Panc1 (cell line): ENCODE data around the gene CD226. TPM values are rescaled to one million over a fixed set of nuclear protein-coding genes. Genes with fewer than 3 reads are reported as not detected.

Experiments used
- ATAC-seq: fragments of 200-7000 bp; cut with Tn5 transposase; 2 replicates; pipeline ENCODE4 v1.9.1; 2020; ENCODE audit warnings: mild to moderate bottlenecking, moderate library complexity
- BruUV-seq: library from RNA; stranded (reverse); fragments of 400-500 nt; replicated peaks from 2 replicates; lab custom pipeline; 2021; lab: Mats Ljungman, UMichigan
- CTCF ChIA-PET: fragments of 300-600 bp; sonication (Branson Sonifier 250); formaldehyde crosslinking; loops from one replicate; lab custom pipeline; 2022; ENCODE audit warnings: antibody characterized with exemption; lab: Charles Lee
- POLR2A ChIA-PET: fragments of 300-600 bp; sonication (Branson Sonifier 250); formaldehyde crosslinking; loops from one replicate; lab custom pipeline; 2022; ENCODE audit warnings: antibody characterized with exemption; lab: Charles Lee
- DNase-seq: peaks from one replicate; pipeline ENCODE4 v3.0.0-alpha.2; 2010; ENCODE audit warnings: low read depth, low spot score
- H3K27ac ChIP-seq: 2 replicates; pipeline ENCODE4 v1.5.1; 2011; ENCODE audit warnings: mild to moderate bottlenecking, low read length, inconsistent platforms
- H3K27me3 ChIP-seq: fragments of 200-500 bp; sonication (Bioruptor generic); 2 replicates; pipeline ENCODE4 v1.6.0; 2014; ENCODE audit warnings: low read length, inconsistent platforms; ENCODE audit not compliant: control insufficient read depth, insufficient read depth
- H3K36me3 ChIP-seq: fragments of 200-500 bp; sonication (Bioruptor generic); 2 replicates; pipeline ENCODE4 v1.5.1; 2014; ENCODE audit warnings: inconsistent platforms, mild to moderate bottlenecking, low read length, moderate library complexity; ENCODE audit not compliant: control insufficient read depth, insufficient read depth
- H3K4me1 ChIP-seq: 2 replicates; pipeline ENCODE4 v1.5.1; 2011; ENCODE audit warnings: inconsistent platforms, mild to moderate bottlenecking, low read length, moderate library complexity; ENCODE audit not compliant: control insufficient read depth, insufficient read depth
- H3K4me3 ChIP-seq, 2 experiments: 2 replicates each; pipeline ENCODE4 v1.5.1; 2011 to 2012; ENCODE audit warnings: low read depth in 2 of 2, low read length in 2 of 2, mild to moderate bottlenecking in 2 of 2, inconsistent platforms in 1 of 2, moderate library complexity in 1 of 2
- H3K9me3 ChIP-seq: fragments of 200-500 bp; sonication (Bioruptor generic); 2 replicates; pipeline ENCODE4 v1.5.1; 2014; ENCODE audit warnings: low read depth, mild to moderate bottlenecking, inconsistent platforms, low read length, moderate library complexity; ENCODE audit not compliant: control insufficient read depth, insufficient read depth
- CTCF ChIP-seq: fragments of 450-650 bp; IDR thresholded peaks from 2 replicates; pipeline ENCODE4 v1.5.1; 2017; ENCODE audit warnings: mild to moderate bottlenecking
- POLR2AphosphoS5 ChIP-seq: IDR thresholded peaks from 2 replicates; pipeline ENCODE4 v1.6.1; 2012; ENCODE audit warnings: mild to moderate bottlenecking, low read depth, low read length, moderate library complexity
- REST ChIP-seq, 2 experiments: IDR thresholded peaks; 2 replicates each; pipeline ENCODE4 v1.6.1; 2011 to 2012; ENCODE audit warnings: low read depth in 2 of 2, control low read depth in 1 of 2, low read length in 1 of 2, mild to moderate bottlenecking in 1 of 2, moderate library complexity in 1 of 2; ENCODE audit not compliant: insufficient read depth in 1 of 2
- SIN3A ChIP-seq: IDR thresholded peaks from 2 replicates; pipeline ENCODE4 v1.6.1; 2012; ENCODE audit warnings: low read depth, mild to moderate bottlenecking, low read length, moderate library complexity, borderline replicate concordance; ENCODE audit not compliant: insufficient read depth
- TCF7L2 ChIP-seq: IDR thresholded peaks from 2 replicates; pipeline ENCODE4 v1.6.1; 2011; ENCODE audit warnings: mild to moderate bottlenecking, low read depth, low read length, inconsistent platforms
- in situ Hi-C: cut with HindIII; loops from 2 replicates; pipeline ENCODE4 v1.10.0; 2016; ENCODE audit warnings: low sequenced_read_pairs, low pct_unique_long_range_greater_than_20kb
- intact Hi-C: fragments of 100-400 bp; cut with micrococcal nuclease; formaldehyde crosslinking; loops from one replicate; pipeline ENCODE4 v1.10.0; 2022; ENCODE audit not compliant: unreplicated experiment
- total RNA-seq: library from RNA; stranded (reverse); gene quantifications from one replicate; pipeline ENCODE4 v1.2.1, GENCODE V29; 2021; ENCODE audit not compliant: unreplicated experiment

CD226 gene
- total RNA-seq, 1 experiment from 2014 or later = 0.95 TPM

GRCh38 chr18:69992776-69993175 lies 45.1 kb upstream of the CD226 start:
- BruUV-seq = no TSS peak
- DNase-seq (no peak), ATAC-seq (no peak)
- no peaks in the 10 kb centered on the region for H3K9me3 ChIP-seq
- H3K27me3 ChIP-seq = no peaks in the 10 kb centered on the region
- in situ Hi-C loops = no loop called here
- no peak overlapping the region for H3K4me3 ChIP-seq
- H3K27ac ChIP-seq = no peak overlapping the region
- ChIA-PET CTCF (no interaction called here), POLR2A (no interaction called here)
- H3K4me1 ChIP-seq = no peaks in the 10 kb centered on the region
- H3K36me3 ChIP-seq = no peaks in the 10 kb centered on the region; the same call in 1 of the 2 replicates
- TF ChIP-seq REST (IDR thresholded peaks at IDR 0.05; ENCODE audit: insufficient read depth in 1 of 2, low read depth in 2 of 2, low read length in 1 of 2) (no peak), TCF7L2 (no peak), POLR2AphosphoS5 (no peak), SIN3A (no peak), CTCF (no peak)
- intact Hi-C loops = no loop called here

- intact Hi-C loops (no loop called here), in situ Hi-C loops (no loop called here)
- TF ChIP-seq CTCF = no peak
- no peak for TF ChIP-seq TCF7L2
- TF ChIP-seq POLR2AphosphoS5 = no peak
- no peak for TF ChIP-seq REST (IDR thresholded peaks at IDR 0.05; ENCODE audit: insufficient read depth in 1 of 2, low read depth in 2 of 2, low read length in 1 of 2)
- TF ChIP-seq SIN3A = no peak
- CTCF ChIA-PET = no interaction called here
- no peak for ATAC-seq
- DNase-seq = no peak
- no peaks in the 10 kb centered on the region for H3K27me3 ChIP-seq
- H3K4me3 ChIP-seq = no peak overlapping the region
- no peaks in the 10 kb centered on the region for H3K4me1 ChIP-seq
- H3K27ac ChIP-seq = no peak overlapping the region
- H3K36me3 ChIP-seq = no peaks in the 10 kb centered on the region
- POLR2A ChIA-PET = no interaction called here
- BruUV-seq = no TSS peak
- H3K9me3 ChIP-seq = no peaks in the 10 kb centered on the region
Measured at GRCh38 chr18:69987870-69988269, 40.2 kb upstream of the CD226 start.
